Sigmoid colon (tissue), 7 donors: ENCODE data around the gene LARGE1. TPM values are rescaled to one million over a fixed set of nuclear protein-coding genes. Genes with fewer than 3 reads are reported as not detected.
"Not testable (repeated sequence)": the region's sequence is repeated elsewhere in the genome, so short reads cannot be mapped to it uniquely, and the experiment has no call there.

Experiments
- DNase-seq: peaks from one replicate; pipeline ENCODE4 v3.0.0-alpha.2; 2019
- H3K27ac ChIP-seq, 4 donors: fragments of 200-600 bp; sonication (generic); one replicate each; pipeline ENCODE4 v1.5.1; 2016 to 2019; ENCODE audit warnings: mild to moderate bottlenecking in 1 of 4
- H3K27me3 ChIP-seq, 3 donors: fragments of 200-600 bp; sonication (generic); one replicate each; pipeline ENCODE4 v1.5.1; 2019; ENCODE audit warnings: mild to moderate bottlenecking in 1 of 3
- H3K36me3 ChIP-seq, 4 donors: fragments of 200-600 bp; sonication (generic); one replicate each; pipeline ENCODE4 v1.5.1; 2016 to 2019
- H3K4me1 ChIP-seq, 4 donors: fragments of 200-600 bp; sonication (generic); one replicate each; pipeline ENCODE4 v1.5.1; 2017 to 2019
- H3K4me3 ChIP-seq, 4 donors: fragments of 200-600 bp; sonication (generic); one replicate each; pipeline ENCODE4 v1.5.1; 2017 to 2019; ENCODE audit warnings: mild to moderate bottlenecking in 2 of 4, moderate library complexity in 1 of 4
- H3K9me3 ChIP-seq, 4 donors: fragments of 200-600 bp in 3 of 4; sonication (generic) in 3 of 4; one replicate each; pipeline versions ENCODE4 v1.5.1 to v1.6.1; 2013 to 2019
- CTCF ChIP-seq, 4 experiments: fragments of 450-650 bp in 3 of 4; fragments of 200-600 bp in 1 of 4; IDR thresholded peaks; one replicate each; pipeline ENCODE4 v1.5.1; 2016 to 2019; ENCODE audit warnings: antibody characterized with exemption in 4 of 4, mild to moderate bottlenecking in 3 of 4, moderate library complexity in 2 of 4
- EP300 ChIP-seq, 4 donors: sonication (generic); formaldehyde crosslinking; IDR thresholded peaks; one replicate each; pipeline ENCODE4 v1.6.1; 2017; ENCODE audit warnings: antibody characterized with exemption in 4 of 4
- POLR2A ChIP-seq, 2 donors: fragments of 450-650 bp; IDR thresholded peaks; one replicate each; pipeline ENCODE4 v1.6.1; 2016; ENCODE audit warnings: antibody characterized with exemption in 2 of 2, mild to moderate bottlenecking in 2 of 2, moderate library complexity in 2 of 2
- POLR2AphosphoS5 ChIP-seq, 4 donors: sonication (generic); formaldehyde crosslinking; IDR thresholded peaks; one replicate each; pipeline ENCODE4 v1.6.1; 2017; ENCODE audit warnings: antibody characterized with exemption in 4 of 4
- WGBS, 2 donors: extraction: QIAGEN DNeasy Blood & Tissue Kit; methylation state at CpG; one replicate each; pipeline ENCODE4 v1.1.7; 2013; 5-methylcytosine and 5-hydroxymethylcytosine counted together
- intact Hi-C: fragments of 100-400 bp; cut with DNase I; formaldehyde crosslinking; loops from one replicate; pipeline ENCODE4 v1.15.1; 2023
- polyA plus RNA-seq, 3 donors: library from polyadenylated mRNA; stranded (reverse); fragments of 200-250 nt; gene quantifications; one replicate each; pipeline ENCODE4 v1.2.3, GENCODE V29; 2013
- total RNA-seq, 4 donors: library from RNA; depleted of rRNA; stranded (reverse); fragments of >200 nt; gene quantifications; one replicate each; pipeline ENCODE4 v1.1.0, GENCODE V29; 2016
- donor health status: healthy with polysubstance abuse.
- donor health status: Bipolar disorder and iron deficiency.
- donor health status: healthy.

The LARGE1 gene
- total and polyA plus RNA-seq, 7 donors = 5.8 to 74.4 (median 38.0) TPM

GRCh38 chr22:33461698-33462434 is 458.4 kb downstream of the LARGE1 start:
- Histone ChIP-seq H3K27me3 (no peaks in the 10 kb centered on the region), H3K9me3 (peaks cover 0 to 3% (median 0%) of the 10 kb centered on the region in 4 donors), H3K27ac (no peak overlapping the region), H3K4me1 (peaks cover 0 to 15% (median 8%) of the 10 kb centered on the region in 4 donors), H3K36me3 (no peaks in the 10 kb centered on the region), H3K4me3 (no peak overlapping the region)
- WGBS, 2 donors = 95 to 97% methylated on average over 2 of the region's 2 CpGs
- intact Hi-C loops = no loop called here
- TF ChIP-seq EP300 (IDR thresholded peaks at IDR 0.05) = no peak
- no peak for TF ChIP-seq POLR2A (IDR thresholded peaks at IDR 0.05)
- no peak for TF ChIP-seq POLR2AphosphoS5 (IDR thresholded peaks at IDR 0.05)
- TF ChIP-seq CTCF (IDR thresholded peaks at IDR 0.05) = no peak
- DNase-seq = no peak

- WGBS, 2 donors = 80 to 83% methylated on average over 1 of the region's 1 CpG
- intact Hi-C loops = not testable (repeated sequence)
Observed at GRCh38 chr22:33461245-33461644, 459.0 kb downstream of the LARGE1 start.

GRCh38 chr22:33459137-33459536 is 461.1 kb downstream of the LARGE1 start:
- no peak for TF ChIP-seq CTCF (IDR thresholded peaks at IDR 0.05)
- TF ChIP-seq EP300 (IDR thresholded peaks at IDR 0.05) = no peak
- no peak for TF ChIP-seq POLR2A (IDR thresholded peaks at IDR 0.05)
- no peak for TF ChIP-seq POLR2AphosphoS5 (IDR thresholded peaks at IDR 0.05)
- no peak overlapping the region for H3K27ac ChIP-seq
- 90 to 95% methylated on average over 6 of the region's 6 CpGs for WGBS, 2 donors
- intact Hi-C loops = no loop called here
- H3K36me3 ChIP-seq = no peaks in the 10 kb centered on the region
- no peaks in the 10 kb centered on the region for H3K27me3 ChIP-seq
- H3K4me3 ChIP-seq = no peak overlapping the region
- H3K4me1 ChIP-seq = peaks cover 0 to 4% (median 0%) of the 10 kb centered on the region in 4 donors
- H3K9me3 ChIP-seq = peaks cover 0 to 3% (median 0%) of the 10 kb centered on the region in 4 donors
- DNase-seq = no peak

More at GRCh38 chr22:33461245-33461644, 459.0 kb downstream of the LARGE1 start:
- not testable (repeated sequence) for H3K27me3 ChIP-seq, H3K27ac ChIP-seq, H3K4me3 ChIP-seq, H3K36me3 ChIP-seq, DNase-seq, H3K9me3 ChIP-seq
- peaks cover 0 to 15% (median 8%) of the 10 kb centered on the region in 4 donors for H3K4me1 ChIP-seq

- intact Hi-C loops = no loop called here
- TF ChIP-seq POLR2AphosphoS5 (IDR thresholded peaks at IDR 0.05) (no peak), POLR2A (IDR thresholded peaks at IDR 0.05) (no peak), CTCF (IDR thresholded peaks at IDR 0.05) (no peak), EP300 (IDR thresholded peaks at IDR 0.05) (no peak)
- Histone ChIP-seq H3K36me3 (no peaks in the 10 kb centered on the region), H3K4me1 (peaks cover 0 to 4% (median 0%) of the 10 kb centered on the region in 4 donors), H3K9me3 (no peaks in the 10 kb centered on the region), H3K4me3 (no peak overlapping the region), H3K27me3 (no peaks in the 10 kb centered on the region), H3K27ac (no peak overlapping the region)
- 94 to 96% methylated on average over 1 of the region's 1 CpG for WGBS, 2 donors
- DNase-seq = no peak
Observed at GRCh38 chr22:33456511-33456910, 463.8 kb downstream of the LARGE1 start.

- TF ChIP-seq POLR2AphosphoS5 (IDR thresholded peaks at IDR 0.05) (no peak), CTCF (IDR thresholded peaks at IDR 0.05) (no peak), POLR2A (IDR thresholded peaks at IDR 0.05) (no peak), EP300 (IDR thresholded peaks at IDR 0.05) (no peak)
- peaks cover 0 to 4% (median 0%) of the 10 kb centered on the region in 4 donors for H3K4me1 ChIP-seq
- intact Hi-C loops = no loop called here
- no peak for DNase-seq
- no peak overlapping the region for H3K4me3 ChIP-seq
- WGBS, 2 donors = 83 to 88% methylated on average over 1 of the region's 1 CpG
- no peak overlapping the region for H3K27ac ChIP-seq
- H3K9me3 ChIP-seq = no peaks in the 10 kb centered on the region
- no peaks in the 10 kb centered on the region for H3K27me3 ChIP-seq
- H3K36me3 ChIP-seq = no peaks in the 10 kb centered on the region
Observed at GRCh38 chr22:33455036-33455435, 465.2 kb downstream of the LARGE1 start.
